T-helper 22 cell (primary cell): Measurements from ENCODE around the gene CATSPERD.
A peak's percentile ranks its signal among the peaks of the same experiment; 100 is the strongest.
"Not testable (repeated sequence)": the region's sequence is repeated elsewhere in the genome, so short reads cannot be mapped to it uniquely, and the experiment has no call there.

Source experiments
- DNase-seq: peaks from one replicate; pipeline ENCODE4 v3.0.0-alpha.2; 2020; ENCODE audit warnings: low read depth

The CATSPERD gene

GRCh38 chr19:5686647-5687359 lies 33.6 kb upstream of the CATSPERD start:
- DNase-seq: peak; percentile 81

GRCh38 chr19:5687360-5688198 lies 32.9 kb upstream of the CATSPERD start:
- no peak for DNase-seq

- DNase-seq: not testable (repeated sequence)
Observed at GRCh38 chr19:5688262-5688881, 32.1 kb upstream of the CATSPERD start.

GRCh38 chr19:5690125-5690954 lies 30.1 kb upstream of the CATSPERD start, which contains the start of gene RPL36:
Gene RPL36, plus strand, starts transcription at chr19:5690295. Its CDS starts 213 bp downstream, at chr19:5690508.
- DNase-seq: peak; percentile 92

- no peak for DNase-seq
Observed at GRCh38 chr19:5690955-5691821, 29.2 kb upstream of the CATSPERD start.

GRCh38 chr19:5691822-5692722 lies 28.4 kb upstream of the CATSPERD start:
- DNase-seq: no peak

- no peak for DNase-seq
Observed at GRCh38 chr19:5692723-5693194, 27.7 kb upstream of the CATSPERD start.

- no peak for DNase-seq
Observed at GRCh38 chr19:5693195-5694166, 27.0 kb upstream of the CATSPERD start.

- DNase-seq: no peak
Observed at GRCh38 chr19:5694167-5694955, 26.1 kb upstream of the CATSPERD start.

GRCh38 chr19:5694956-5695648 lies 25.3 kb upstream of the CATSPERD start:
- DNase-seq: no peak

GRCh38 chr19:5695649-5696195 lies 24.7 kb upstream of the CATSPERD start:
- no peak for DNase-seq

- DNase-seq: no peak
Observed at GRCh38 chr19:5696196-5697021, 24.0 kb upstream of the CATSPERD start.

- no peak for DNase-seq
Observed at GRCh38 chr19:5697022-5697889, 23.2 kb upstream of the CATSPERD start.

GRCh38 chr19:5697890-5698634 lies 22.4 kb upstream of the CATSPERD start:
- DNase-seq: no peak
